ENCODE data around the gene LRRK1. TPM values are rescaled to one million over a fixed set of nuclear protein-coding genes. Genes with fewer than 3 reads are reported as not detected.

LRRK1 gene
- total and polyA plus RNA-seq, 2 experiments from 2014 or later, result 2.6 to 4.5 TPM

DNA sequence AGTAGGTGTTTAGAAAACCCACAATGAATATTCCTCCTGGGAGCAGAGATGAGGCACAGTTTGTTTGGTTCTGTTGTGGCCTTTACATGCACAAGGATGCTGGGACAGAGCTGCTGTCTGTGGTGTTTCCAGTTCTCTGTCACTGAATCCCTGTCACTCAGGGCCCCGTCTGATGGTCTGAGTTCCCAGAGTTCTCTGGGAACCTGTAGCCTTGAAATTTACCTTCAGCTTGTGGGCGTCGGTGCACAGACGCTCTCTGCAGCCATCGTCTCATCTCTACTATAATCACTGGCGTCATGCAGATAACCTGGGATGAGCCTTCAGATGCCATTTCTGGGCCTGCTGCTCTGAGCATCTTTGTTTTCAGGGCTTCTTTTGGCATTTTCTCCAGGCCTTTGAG lies 81.9 kb downstream of the LRRK1 start:
- peaks cover 20% of the 10 kb centered on the region; the same call in 2 of the 3 replicates for H3K36me3 Mint-ChIP-seq (ENCODE audit: low read depth)
- H3K4me1 Mint-ChIP-seq, result peaks cover 20% of the 10 kb centered on the region
- peaks cover 10% of the 10 kb centered on the region; the same call in 1 of the 2 replicates for H3K4me1 ChIP-seq (ENCODE audit: insufficient read depth)
- H4K20me1 ChIP-seq (replicated peaks; ENCODE audit: insufficient read depth), result no peaks in the 10 kb centered on the region
- H3K9me3 Mint-ChIP-seq, result peaks cover 26% of the 10 kb centered on the region
- no peak overlapping the region for H3K27ac Mint-ChIP-seq
- H3K4me3 ChIP-seq, result no peak overlapping the region
- H3K4me2 ChIP-seq, result no peak overlapping the region
- no peak overlapping the region for H3K27ac ChIP-seq (ENCODE audit: low read depth)
- DNase-seq (ENCODE audit: low spot score), result no peak
- H3F3A ChIP-seq (replicated peaks; ENCODE audit: low read depth), result no peaks in the 10 kb centered on the region
- no peaks in the 10 kb centered on the region for H3K79me2 ChIP-seq (replicated peaks; ENCODE audit: insufficient read depth)
- no peak overlapping the region for H2AFZ ChIP-seq
- no peaks in the 10 kb centered on the region for H3K36me3 ChIP-seq (ENCODE audit: insufficient read depth)
- peaks cover 3% of the 10 kb centered on the region for H3K27me3 Mint-ChIP-seq (ENCODE audit: insufficient read depth, low read depth, poor library complexity)
- TF ChIP-seq EZH2 (IDR thresholded peaks at IDR 0.05; ENCODE audit: low read depth, unreplicated experiment) (no peak), NANOG (IDR thresholded peaks at IDR 0.05; ENCODE audit: borderline replicate concordance) (no peak), EZH2phosphoT487 (IDR thresholded peaks at IDR 0.05; ENCODE audit: unreplicated experiment) (no peak)
- TF ChIP-seq, protein P1, sequence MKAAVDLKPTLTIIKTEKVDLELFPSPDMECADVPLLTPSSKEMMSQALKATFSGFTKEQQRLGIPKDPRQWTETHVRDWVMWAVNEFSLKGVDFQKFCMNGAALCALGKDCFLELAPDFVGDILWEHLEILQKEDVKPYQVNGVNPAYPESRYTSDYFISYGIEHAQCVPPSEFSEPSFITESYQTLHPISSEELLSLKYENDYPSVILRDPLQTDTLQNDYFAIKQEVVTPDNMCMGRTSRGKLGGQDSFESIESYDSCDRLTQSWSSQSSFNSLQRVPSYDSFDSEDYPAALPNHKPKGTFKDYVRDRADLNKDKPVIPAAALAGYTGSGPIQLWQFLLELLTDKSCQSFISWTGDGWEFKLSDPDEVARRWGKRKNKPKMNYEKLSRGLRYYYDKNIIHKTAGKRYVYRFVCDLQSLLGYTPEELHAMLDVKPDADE (IDR thresholded peaks at IDR 0.05), result no peak
- H3K27me3 ChIP-seq (ENCODE audit: insufficient read depth), result no peaks in the 10 kb centered on the region
- peaks cover 8% of the 10 kb centered on the region; the same call in 1 of the 2 replicates for H3K9me2 ChIP-seq (ENCODE audit: insufficient read depth)
- ATAC-seq, result no peak
- no peak overlapping the region for H3K4me3 Mint-ChIP-seq

DNA sequence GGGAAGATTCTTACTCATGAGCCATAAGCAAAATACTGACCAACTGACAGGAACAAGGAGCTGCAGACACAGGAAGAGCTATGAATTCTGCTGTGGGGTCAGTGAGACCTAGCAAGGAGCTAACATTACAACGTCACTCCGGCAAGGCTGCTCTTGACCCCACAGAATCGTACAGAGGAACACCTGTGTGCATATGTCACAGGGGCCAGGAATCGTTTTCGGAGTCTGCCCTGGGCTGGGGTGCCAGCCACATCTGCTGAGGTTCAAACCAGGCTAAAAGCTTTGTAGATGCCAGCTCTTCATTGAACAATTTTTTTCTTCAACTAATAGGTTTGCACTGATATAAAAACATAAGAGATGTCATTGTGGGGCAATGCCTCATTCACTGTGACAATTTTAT lies 82.6 kb downstream of the LRRK1 start:
- H3K27ac ChIP-seq (ENCODE audit: low read depth), result no peak overlapping the region
- Mint-ChIP-seq H3K4me1 (peaks cover 20% of the 10 kb centered on the region), H3K27me3 (ENCODE audit: insufficient read depth, low read depth, poor library complexity) (peaks cover 3% of the 10 kb centered on the region), H3K4me3 (no peak overlapping the region), H3K36me3 (ENCODE audit: low read depth) (peaks cover 20% of the 10 kb centered on the region; the same call in 2 of the 3 replicates), H3K27ac (no peak overlapping the region), H3K9me3 (peaks cover 28% of the 10 kb centered on the region)
- no peak overlapping the region for H3K4me3 ChIP-seq
- DNase-seq (ENCODE audit: low spot score), result no peak
- no peaks in the 10 kb centered on the region for H3K36me3 ChIP-seq (ENCODE audit: insufficient read depth)
- peaks cover 10% of the 10 kb centered on the region; the same call in 1 of the 2 replicates for H3K4me1 ChIP-seq (ENCODE audit: insufficient read depth)
- no peak overlapping the region for H2AFZ ChIP-seq
- ATAC-seq, result no peak
- H4K20me1 ChIP-seq (replicated peaks; ENCODE audit: insufficient read depth), result no peaks in the 10 kb centered on the region
- no peaks in the 10 kb centered on the region for H3K79me2 ChIP-seq (replicated peaks; ENCODE audit: insufficient read depth)
- no peaks in the 10 kb centered on the region for H3K27me3 ChIP-seq (ENCODE audit: insufficient read depth)
- no peaks in the 10 kb centered on the region for H3F3A ChIP-seq (replicated peaks; ENCODE audit: low read depth)
- peaks cover 8% of the 10 kb centered on the region; the same call in 1 of the 2 replicates for H3K9me2 ChIP-seq (ENCODE audit: insufficient read depth)
- no peak overlapping the region for H3K4me2 ChIP-seq
- TF ChIP-seq, protein P1 (IDR thresholded peaks at IDR 0.05), result no peak
- TF ChIP-seq, protein P2, sequence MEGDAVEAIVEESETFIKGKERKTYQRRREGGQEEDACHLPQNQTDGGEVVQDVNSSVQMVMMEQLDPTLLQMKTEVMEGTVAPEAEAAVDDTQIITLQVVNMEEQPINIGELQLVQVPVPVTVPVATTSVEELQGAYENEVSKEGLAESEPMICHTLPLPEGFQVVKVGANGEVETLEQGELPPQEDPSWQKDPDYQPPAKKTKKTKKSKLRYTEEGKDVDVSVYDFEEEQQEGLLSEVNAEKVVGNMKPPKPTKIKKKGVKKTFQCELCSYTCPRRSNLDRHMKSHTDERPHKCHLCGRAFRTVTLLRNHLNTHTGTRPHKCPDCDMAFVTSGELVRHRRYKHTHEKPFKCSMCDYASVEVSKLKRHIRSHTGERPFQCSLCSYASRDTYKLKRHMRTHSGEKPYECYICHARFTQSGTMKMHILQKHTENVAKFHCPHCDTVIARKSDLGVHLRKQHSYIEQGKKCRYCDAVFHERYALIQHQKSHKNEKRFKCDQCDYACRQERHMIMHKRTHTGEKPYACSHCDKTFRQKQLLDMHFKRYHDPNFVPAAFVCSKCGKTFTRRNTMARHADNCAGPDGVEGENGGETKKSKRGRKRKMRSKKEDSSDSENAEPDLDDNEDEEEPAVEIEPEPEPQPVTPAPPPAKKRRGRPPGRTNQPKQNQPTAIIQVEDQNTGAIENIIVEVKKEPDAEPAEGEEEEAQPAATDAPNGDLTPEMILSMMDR (conservative IDR thresholded peaks at IDR 0.05; ENCODE audit: low read depth in 2 of 2), result no peak
- TF ChIP-seq EZH2 (IDR thresholded peaks at IDR 0.05; ENCODE audit: low read depth, unreplicated experiment), result no peak
- no peak for TF ChIP-seq CREB1 (CRISPR knock-in tag; IDR thresholded peaks at IDR 0.05; ENCODE audit: low read depth)
- no peak for TF ChIP-seq ZNF331 (CRISPR knock-in tag; IDR thresholded peaks at IDR 0.05; ENCODE audit: low read depth)
- no peak for TF ChIP-seq JUNB (IDR thresholded peaks at IDR 0.05; ENCODE audit: unreplicated experiment)
- TF ChIP-seq POLR2AphosphoS5 (IDR thresholded peaks at IDR 0.05; ENCODE audit: low read depth), result no peak
- TF ChIP-seq, protein P3, sequence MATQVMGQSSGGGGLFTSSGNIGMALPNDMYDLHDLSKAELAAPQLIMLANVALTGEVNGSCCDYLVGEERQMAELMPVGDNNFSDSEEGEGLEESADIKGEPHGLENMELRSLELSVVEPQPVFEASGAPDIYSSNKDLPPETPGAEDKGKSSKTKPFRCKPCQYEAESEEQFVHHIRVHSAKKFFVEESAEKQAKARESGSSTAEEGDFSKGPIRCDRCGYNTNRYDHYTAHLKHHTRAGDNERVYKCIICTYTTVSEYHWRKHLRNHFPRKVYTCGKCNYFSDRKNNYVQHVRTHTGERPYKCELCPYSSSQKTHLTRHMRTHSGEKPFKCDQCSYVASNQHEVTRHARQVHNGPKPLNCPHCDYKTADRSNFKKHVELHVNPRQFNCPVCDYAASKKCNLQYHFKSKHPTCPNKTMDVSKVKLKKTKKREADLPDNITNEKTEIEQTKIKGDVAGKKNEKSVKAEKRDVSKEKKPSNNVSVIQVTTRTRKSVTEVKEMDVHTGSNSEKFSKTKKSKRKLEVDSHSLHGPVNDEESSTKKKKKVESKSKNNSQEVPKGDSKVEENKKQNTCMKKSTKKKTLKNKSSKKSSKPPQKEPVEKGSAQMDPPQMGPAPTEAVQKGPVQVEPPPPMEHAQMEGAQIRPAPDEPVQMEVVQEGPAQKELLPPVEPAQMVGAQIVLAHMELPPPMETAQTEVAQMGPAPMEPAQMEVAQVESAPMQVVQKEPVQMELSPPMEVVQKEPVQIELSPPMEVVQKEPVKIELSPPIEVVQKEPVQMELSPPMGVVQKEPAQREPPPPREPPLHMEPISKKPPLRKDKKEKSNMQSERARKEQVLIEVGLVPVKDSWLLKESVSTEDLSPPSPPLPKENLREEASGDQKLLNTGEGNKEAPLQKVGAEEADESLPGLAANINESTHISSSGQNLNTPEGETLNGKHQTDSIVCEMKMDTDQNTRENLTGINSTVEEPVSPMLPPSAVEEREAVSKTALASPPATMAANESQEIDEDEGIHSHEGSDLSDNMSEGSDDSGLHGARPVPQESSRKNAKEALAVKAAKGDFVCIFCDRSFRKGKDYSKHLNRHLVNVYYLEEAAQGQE (IDR thresholded peaks at IDR 0.05; ENCODE audit: unreplicated experiment), result no peak
- no peak for TF ChIP-seq EZH2phosphoT487 (IDR thresholded peaks at IDR 0.05; ENCODE audit: unreplicated experiment)

Data from GM23338 (cell line).